H1 (cell line): ENCODE measurements around the gene PSMD5. TPM values are rescaled to one million over a fixed set of nuclear protein-coding genes. Genes with fewer than 3 reads are reported as not detected.

Source experiments
- CTCF ChIA-PET: fragments of 300-600 bp; sonication (Branson Sonifier 250); formaldehyde crosslinking; loops from one replicate; lab custom pipeline; 2021; ENCODE audit not compliant: partially characterized antibody; lab: Charles Lee
- POLR2A ChIA-PET: fragments of 300-600 bp; sonication (Branson Sonifier 250); formaldehyde crosslinking; loops from one replicate; lab custom pipeline; 2021; ENCODE audit warnings: inconsistent platforms; ENCODE audit not compliant: partially characterized antibody; lab: Charles Lee
- DNase-seq, 2 experiments: peaks; one replicate each; pipeline versions ENCODE4 v3.0.0 to v3.0.0-alpha.2; 2010 to 2022; ENCODE audit warnings: low spot score in 2 of 2, low read depth in 1 of 2, mixed read lengths in 1 of 2
- FAIRE-seq: peaks from 2 replicates; lab custom pipeline; 2011; peaks lifted over from hg19 to GRCh38; lab: Jason Lieb, UNC
- H2AFZ ChIP-seq: 2 replicates; pipeline ENCODE4 v1.8.1; 2012; ENCODE audit warnings: low read length, inconsistent platforms
- H2AK5ac ChIP-seq: 2 replicates; pipeline ENCODE4 v1.6.1; 2013; ENCODE audit warnings: low read depth, low read length
- H2BK120ac ChIP-seq: replicated peaks from 2 replicates; pipeline ENCODE3; 2013; ENCODE audit warnings: low read depth, low read length, inconsistent platforms
- H2BK12ac ChIP-seq: 2 replicates; pipeline ENCODE4 v1.6.1; 2013; ENCODE audit warnings: low read depth, low read length
- H2BK15ac ChIP-seq: 2 replicates; pipeline ENCODE4 v1.6.1; 2013; ENCODE audit warnings: low read length
- H2BK20ac ChIP-seq: 2 replicates; pipeline ENCODE4 v1.6.1; 2013; ENCODE audit warnings: low read length
- H2BK5ac ChIP-seq: 2 replicates; pipeline ENCODE4 v1.6.1; 2013; ENCODE audit warnings: low read depth, low read length
- H3K14ac ChIP-seq: 2 replicates; pipeline ENCODE4 v1.6.1; 2013; ENCODE audit warnings: inconsistent platforms; ENCODE audit not compliant: insufficient read length
- H3K18ac ChIP-seq: 2 replicates; pipeline ENCODE4 v1.6.1; 2013; ENCODE audit warnings: low read length; ENCODE audit errors: extremely low read depth
- H3K23ac ChIP-seq: 2 replicates; pipeline ENCODE4 v1.6.1; 2013; ENCODE audit warnings: inconsistent platforms; ENCODE audit not compliant: insufficient read length
- H3K23me2 ChIP-seq: 2 replicates; pipeline ENCODE4 v1.6.1; 2013; ENCODE audit warnings: low read depth, low read length
- H3K27ac ChIP-seq: 2 replicates; pipeline ENCODE4 v1.6.1; 2011; ENCODE audit warnings: low read depth, low read length, inconsistent platforms
- H3K27me3 ChIP-seq, 4 experiments: replicated peaks in 1 of 4; 1 replicate in 1 of 4; 2 replicates in 3 of 4; pipeline versions ENCODE4 v1.6.1 to v1.8.1; 2011 to 2013; ENCODE audit warnings: low read length in 3 of 4, mild to moderate bottlenecking in 3 of 4, inconsistent platforms in 2 of 4, mixed read lengths in 2 of 4, moderate library complexity in 1 of 4; ENCODE audit not compliant: control insufficient read depth in 3 of 4, insufficient read depth in 3 of 4; ENCODE audit errors: extremely low read depth in 1 of 4
- H3K36me3 ChIP-seq, 4 experiments: 2 replicates each; pipeline versions ENCODE4 v1.6.1 to v1.8.1; 2011 to 2013; ENCODE audit warnings: mild to moderate bottlenecking in 4 of 4, low read length in 3 of 4, moderate library complexity in 2 of 4, control low read depth in 1 of 4, inconsistent platforms in 1 of 4; ENCODE audit not compliant: insufficient read depth in 4 of 4, control insufficient read depth in 2 of 4
- H3K4ac ChIP-seq: replicated peaks from 2 replicates; pipeline ENCODE3; 2013; ENCODE audit warnings: low read length, low read depth, mixed read lengths, inconsistent platforms; ENCODE audit not compliant: insufficient read length
- H3K4me1 ChIP-seq, 4 experiments: replicated peaks in 1 of 4; 1 replicate in 1 of 4; 2 replicates in 3 of 4; pipeline versions ENCODE4 v1.6.1 to v1.8.1; 2011 to 2013; ENCODE audit warnings: low read length in 3 of 4, inconsistent platforms in 2 of 4, mixed read lengths in 1 of 4; ENCODE audit not compliant: insufficient read depth in 4 of 4, control insufficient read depth in 3 of 4
- H3K4me2 ChIP-seq, 2 experiments: 2 replicates each; pipeline versions ENCODE4 v1.6.1 to v1.8.1; 2011 to 2013; ENCODE audit warnings: low read depth in 2 of 2, low read length in 2 of 2, control low read depth in 1 of 2, inconsistent platforms in 1 of 2, mild to moderate bottlenecking in 1 of 2; ENCODE audit not compliant: insufficient read depth in 1 of 2
- H3K4me3 ChIP-seq, 4 experiments: fragments of 200-600, 300-600 bp in 1 of 4; sonication (generic), shearing (Covaris generic), sonication (Bioruptor Twin) in 1 of 4; 2 replicates each; pipeline versions ENCODE4 v1.5.1 to v1.8.1; 2011 to 2016; ENCODE audit warnings: low read length in 4 of 4, low read depth in 3 of 4, control low read depth in 2 of 4, inconsistent platforms in 2 of 4, mild to moderate bottlenecking in 2 of 4, mixed read lengths in 1 of 4, moderate library complexity in 1 of 4; ENCODE audit not compliant: insufficient read depth in 2 of 4; ENCODE audit errors: extremely low read depth in 1 of 4
- H3K56ac ChIP-seq: replicated peaks from 2 replicates; pipeline ENCODE3; 2013; ENCODE audit warnings: low read depth, mild to moderate bottlenecking, mixed read lengths, low read length, inconsistent platforms; ENCODE audit not compliant: insufficient read length
- H3K79me1 ChIP-seq: 2 replicates; pipeline ENCODE4 v1.6.1; 2013; ENCODE audit warnings: low read depth, low read length, control low read depth
- H3K79me2 ChIP-seq, 2 experiments: 2 replicates each; pipeline versions ENCODE4 v1.6.1 to v1.8.1; 2012 to 2013; ENCODE audit warnings: low read length in 2 of 2, mild to moderate bottlenecking in 2 of 2, inconsistent platforms in 1 of 2; ENCODE audit not compliant: insufficient read depth in 2 of 2, control insufficient read depth in 1 of 2
- H3K9ac ChIP-seq, 4 experiments: replicated peaks in 1 of 4; 1 replicate in 1 of 4; 2 replicates in 3 of 4; pipeline versions ENCODE4 v1.6.1 to v1.8.1; 2011 to 2013; ENCODE audit warnings: low read depth in 3 of 4, low read length in 3 of 4, control low read depth in 2 of 4, mild to moderate bottlenecking in 2 of 4, moderate library complexity in 2 of 4, inconsistent platforms in 1 of 4; ENCODE audit errors: extremely low read depth in 1 of 4
- H3K9me3 ChIP-seq, 2 experiments: 2 replicates each; pipeline versions ENCODE4 v1.6.1 to v1.8.1; 2012 to 2013; ENCODE audit warnings: mild to moderate bottlenecking in 2 of 2, moderate library complexity in 2 of 2, control low read depth in 1 of 2, inconsistent platforms in 1 of 2, low read depth in 1 of 2, low read length in 1 of 2, mixed read lengths in 1 of 2; ENCODE audit not compliant: insufficient read depth in 2 of 2
- H4K20me1 ChIP-seq, 2 experiments: replicated peaks in 1 of 2; 2 replicates each; pipeline versions ENCODE3 to v1.8.1; 2011 to 2013; ENCODE audit warnings: inconsistent platforms in 2 of 2, low read length in 2 of 2, mild to moderate bottlenecking in 1 of 2; ENCODE audit not compliant: insufficient read depth in 2 of 2, control insufficient read depth in 1 of 2
- H4K5ac ChIP-seq: 2 replicates; pipeline ENCODE4 v1.6.1; 2013; ENCODE audit warnings: low read length, low read depth, mixed read lengths, inconsistent platforms; ENCODE audit not compliant: insufficient read length
- H4K8ac ChIP-seq: 2 replicates; pipeline ENCODE4 v1.8.0; 2013; ENCODE audit warnings: mild to moderate bottlenecking, moderate library complexity, low read length, inconsistent platforms; ENCODE audit not compliant: insufficient read depth; ENCODE audit errors: extremely low read depth
- H4K91ac ChIP-seq: replicated peaks from 2 replicates; pipeline ENCODE3; 2013; ENCODE audit warnings: low read length, mixed read lengths, inconsistent platforms; ENCODE audit not compliant: insufficient read length
- E2F6 ChIP-seq: IDR thresholded peaks from 2 replicates; pipeline ENCODE4 v1.6.1; 2012; ENCODE audit warnings: inconsistent platforms
- MAX ChIP-seq: IDR thresholded peaks from 2 replicates; pipeline ENCODE4 v1.6.1; 2012; ENCODE audit warnings: inconsistent platforms
- RNF2 ChIP-seq: fragments of 200-900, 300-1000 bp; sonication (generic); IDR thresholded peaks from 2 replicates; pipeline ENCODE4 v1.7.1; 2016; ENCODE audit warnings: borderline replicate concordance, low read depth, mild to moderate bottlenecking, antibody characterized with exemption, low read length; ENCODE audit not compliant: poor library complexity, severe bottlenecking; ENCODE audit errors: missing control alignments
- WGBS, 2 experiments: shearing (Covaris generic) in 1 of 2; methylation state at CpG; one replicate each; pipeline versions ENCODE4 v1.1.6 to v1.1.7; 2013 to 2015; ENCODE audit warnings: low lambda C conversion rate in 2 of 2, mixed read lengths in 2 of 2, inconsistent platforms in 1 of 2, low coverage in 1 of 2, missing lambda C conversion rate in 1 of 2; ENCODE audit not compliant: insufficient replicate concordance in 2 of 2, insufficient coverage in 1 of 2, insufficient read length in 1 of 2; ENCODE audit errors: extremely low coverage in 1 of 2, missing lambda C conversion rate in 1 of 2; 5-methylcytosine and 5-hydroxymethylcytosine counted together
- polyA plus RNA-seq, 7 experiments: library from polyadenylated mRNA; depleted of rRNA in 3 of 7; stranded (reverse) in 5 of 7; unstranded in 2 of 7; fragments of >200 nt in 5 of 7; fragments of 200-250 nt in 2 of 7; gene quantifications; 1 replicate in 5 of 7; 2 replicates in 1 of 7; 4 replicates in 1 of 7; pipeline versions ENCODE4 v1.2.1 to v1.2.3, GENCODE V29; 2011 to 2013; ENCODE audit warnings: missing spikeins in 2 of 7, mixed read lengths in 2 of 7
- total RNA-seq: library from RNA; stranded (reverse); fragmentation: NEBNext Ultra II Directional; extraction: Animal tissue kit (Norgen Biotek cat#: 25700); gene quantifications from 2 replicates; pipeline ENCODE4 v1.2.1, GENCODE V29; 2021

PSMD5 gene
- total and polyA plus RNA-seq, 2 of the 8 experiments (the other 6 are each of a cell fraction or from before 2014, with no cell fraction given): 19.2 to 30.5 TPM

- 46% methylated on average over 10 of the region's 10 CpGs; no CpG with 5 or more reads in 1 of the 2 experiments for WGBS, 2 experiments
- CTCF ChIA-PET: interaction anchor here (0.7 to 10.5 kb wide), 17 partner anchors 9 to 191 kb away, joined by 3 to 108 read pairs (median 4); partner anchors contain the start of gene TRAF1
Measured at GRCh38 chr9:120869360-120869687, 26.6 kb upstream of the PSMD5 start.

More at GRCh38 chr9:120869360-120869687, 26.6 kb upstream of the PSMD5 start:
- no peak overlapping the region for H3K4ac ChIP-seq
- no peak overlapping the region for H4K8ac ChIP-seq
- H3K36me3 ChIP-seq: peaks cover 0 to 3% (median 0%) of the 10 kb centered on the region in 4 experiments; a peak in 3 of 8 replicates
- H3K4me2 ChIP-seq: peak overlapping the region; percentile 3 to 96; a peak in 2 of 4 replicates
- peak overlapping the region; percentile 90; the same call in 1 of the 2 replicates for H2BK12ac ChIP-seq
- no peaks in the 10 kb centered on the region; a peak in 2 of 7 replicates for H3K27me3 ChIP-seq
- H2BK15ac ChIP-seq: peak overlapping the region; percentile 88
- peak overlapping the region in 3 of 4 experiments; percentile 67 to 68 (median 67); a peak in 5 of 8 replicates for H3K4me3 ChIP-seq
- H2BK120ac ChIP-seq: no peak overlapping the region
- H2BK5ac ChIP-seq: peak overlapping the region; percentile 73; the same call in 1 of the 2 replicates
- H3K56ac ChIP-seq: no peak overlapping the region
- no peak overlapping the region for H3K18ac ChIP-seq
- H3K4me1 ChIP-seq: peaks cover 14 to 33% (median 19%) of the 10 kb centered on the region in 4 experiments
- H3K27ac ChIP-seq: no peak overlapping the region
- no peak overlapping the region for H2AFZ ChIP-seq
- no peaks in the 10 kb centered on the region for H3K79me2 ChIP-seq
- 0 out of 7 replicates have a peak overlapping the region, but pooled peaks of 1 of the 4 experiments have one; percentile 27 for H3K9ac ChIP-seq
- 0 out of 2 replicates have a peak, but pooled peaks cover 1% of the 10 kb centered on the region for H3K23me2 ChIP-seq
- no peak overlapping the region for H3K23ac ChIP-seq
- DNase-seq (no peak), FAIRE-seq (no peak)
- H2AK5ac ChIP-seq: no peak overlapping the region
- H3K79me1 ChIP-seq: no peaks in the 10 kb centered on the region
- H4K91ac ChIP-seq: no peak overlapping the region
- TF ChIP-seq MAX: peak; percentile 94; the same call in 1 of the 2 replicates
- no peak for TF ChIP-seq RNF2
- TF ChIP-seq E2F6: peak; percentile 94
- no peak overlapping the region; the same call in 1 of the 2 replicates for H2BK20ac ChIP-seq
- H3K9me3 ChIP-seq: no peaks in the 10 kb centered on the region
- H3K14ac ChIP-seq: no peak overlapping the region
- POLR2A ChIA-PET: interaction anchor here (0.7 to 8.4 kb wide), 4 partner anchors 14 to 75 kb away, joined by 3 to 61 read pairs (median 3); no protein-coding TSS in a partner anchor
- H4K20me1 ChIP-seq: no peaks in the 10 kb centered on the region
- no peak overlapping the region for H4K5ac ChIP-seq
